SH-SY5Y (cell line): ENCODE measurements around the gene FCRL5.

ENCODE experiments used
- GATA2 ChIP-seq: IDR thresholded peaks from 2 replicates; pipeline ENCODE4 v1.6.1; 2011; ENCODE audit warnings: mild to moderate bottlenecking, low read depth, low read length
- GATA3 ChIP-seq: IDR thresholded peaks from 2 replicates; pipeline ENCODE4 v1.6.1; 2011; ENCODE audit warnings: low read depth, mild to moderate bottlenecking, low read length, moderate library complexity

FCRL5 gene

DNA sequence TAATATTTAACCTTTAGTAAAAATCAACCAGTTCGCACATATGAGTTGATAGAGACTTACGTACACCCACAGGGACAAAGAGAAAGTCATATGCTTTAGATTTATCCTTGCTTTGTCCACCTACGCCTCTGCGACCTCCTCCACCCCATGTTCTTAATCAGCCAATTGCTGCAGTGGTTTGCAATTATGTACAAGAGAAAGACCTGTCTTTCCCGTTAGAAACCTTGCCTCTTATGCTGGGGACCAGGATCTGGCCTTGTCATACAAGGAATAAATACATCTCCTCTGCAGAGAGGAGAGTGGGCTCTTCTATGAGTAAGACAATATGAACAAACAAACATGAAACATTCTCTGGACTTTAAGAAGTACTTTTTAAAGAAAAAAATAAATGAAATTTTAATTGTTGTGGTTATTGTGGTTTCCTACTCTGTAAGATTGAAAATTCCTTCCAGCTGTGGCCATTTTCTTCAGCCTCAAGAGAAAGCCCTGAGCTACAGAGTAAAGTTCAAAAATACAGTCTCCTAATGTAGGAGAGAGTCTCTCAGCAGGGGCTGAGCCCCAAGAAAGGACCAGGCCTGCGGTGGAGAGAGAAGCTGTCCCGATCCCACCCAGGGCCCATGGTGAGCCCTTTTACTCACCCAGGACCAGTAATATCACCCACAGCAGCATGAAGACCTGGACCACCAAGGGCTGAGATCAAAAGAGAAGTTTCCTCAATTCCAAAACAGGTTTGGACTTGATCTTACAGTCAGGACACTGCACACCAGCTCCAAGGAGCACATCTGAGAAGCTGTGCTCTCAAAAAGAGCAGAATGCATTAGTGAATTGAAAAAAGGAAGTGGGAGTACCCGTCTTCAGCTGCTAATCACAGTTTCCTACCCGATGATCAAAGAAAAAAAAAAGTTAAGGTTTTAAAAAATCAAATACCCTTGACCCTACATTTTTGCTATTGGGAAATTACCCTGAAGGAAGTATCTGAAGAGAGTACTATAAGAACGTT is at the start of gene FCRL5:
Gene FCRL5, minus strand, starts transcription at position 822 of the 1,000 bp plus-strand sequence. Its CDS starts 153 bp downstream, at position 669.
- TF ChIP-seq GATA2 (no peak), GATA3 (no peak)

DNA sequence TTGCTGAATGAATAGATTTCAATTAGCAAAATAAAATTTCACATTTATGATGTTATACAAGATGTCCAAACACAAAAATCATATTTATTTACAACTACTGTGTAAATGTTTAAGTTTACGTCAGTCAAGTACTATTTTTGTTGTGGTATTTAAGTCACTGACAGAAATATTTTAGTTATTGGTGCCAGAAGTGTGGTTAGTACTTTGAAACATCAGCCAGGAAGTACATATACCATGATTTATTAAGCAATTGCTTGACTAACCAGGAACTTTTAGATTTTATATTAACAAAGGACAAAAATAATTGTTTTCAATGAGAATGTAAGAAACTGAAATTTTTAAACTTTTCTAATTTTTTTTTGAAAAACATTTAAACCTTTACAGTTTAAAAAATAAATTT is 47.9 kb upstream of the FCRL5 start:
- TF ChIP-seq GATA3, result no peak
- TF ChIP-seq GATA2, result no peak

DNA sequence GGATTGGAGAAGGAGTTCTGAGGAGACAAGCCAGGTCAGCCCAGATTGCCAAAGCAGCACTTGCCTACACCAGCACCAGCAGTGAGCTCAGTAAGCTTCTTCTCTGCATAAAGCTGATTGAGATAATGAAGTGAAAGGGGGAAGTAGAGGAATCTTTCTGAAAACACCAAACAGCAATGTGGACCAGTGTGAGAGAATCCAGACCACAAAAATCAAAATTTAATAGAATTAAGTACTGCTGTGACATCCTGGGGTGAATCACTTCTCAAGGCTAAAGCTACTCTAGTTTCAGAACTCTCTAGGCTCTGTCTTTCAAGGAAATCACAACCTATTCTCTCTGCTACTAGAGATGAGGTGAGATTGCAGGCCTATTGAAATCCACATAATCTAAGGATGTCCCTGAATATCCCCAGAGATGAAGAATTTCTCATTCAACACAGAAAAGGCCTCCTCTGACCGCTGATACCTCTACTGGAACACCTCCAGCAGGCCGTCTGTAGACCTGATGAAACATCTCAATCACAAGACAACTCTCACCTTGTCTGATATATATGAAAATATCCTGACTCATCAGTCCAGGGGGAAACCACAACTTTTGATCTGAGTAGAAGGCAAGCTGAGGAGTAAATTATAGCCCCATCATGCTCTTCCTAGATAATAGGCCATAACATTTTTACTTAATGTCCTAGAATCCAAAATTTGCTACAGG is 45.8 kb upstream of the FCRL5 start, which contains the start of gene FCRL4:
Gene FCRL4, minus strand, starts transcription at position 127 of the 709 bp plus-strand sequence. CDS start 141 bp downstream, outside the sequence.
- TF ChIP-seq GATA3 (no peak), GATA2 (no peak)

DNA sequence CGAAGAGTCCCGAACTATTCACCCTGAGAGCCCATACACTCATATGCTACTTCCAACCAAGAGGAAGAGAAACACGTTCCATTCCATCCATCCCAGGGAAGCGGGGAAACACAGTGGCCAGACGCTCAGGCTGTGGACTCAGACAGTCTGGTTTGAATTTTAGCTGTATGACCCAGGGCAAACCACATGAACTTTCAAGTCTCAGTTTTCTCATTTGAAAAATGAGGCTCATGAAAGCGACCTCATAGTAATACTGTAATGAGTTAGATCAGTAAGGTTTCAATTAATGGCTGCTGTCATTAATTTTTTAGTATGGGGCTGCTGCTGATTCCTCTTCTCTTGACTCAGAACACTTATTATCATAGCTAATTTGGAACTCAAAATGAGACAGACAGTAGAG is 44.1 kb upstream of the FCRL5 start:
- no peak for TF ChIP-seq GATA3
- no peak for TF ChIP-seq GATA2

DNA sequence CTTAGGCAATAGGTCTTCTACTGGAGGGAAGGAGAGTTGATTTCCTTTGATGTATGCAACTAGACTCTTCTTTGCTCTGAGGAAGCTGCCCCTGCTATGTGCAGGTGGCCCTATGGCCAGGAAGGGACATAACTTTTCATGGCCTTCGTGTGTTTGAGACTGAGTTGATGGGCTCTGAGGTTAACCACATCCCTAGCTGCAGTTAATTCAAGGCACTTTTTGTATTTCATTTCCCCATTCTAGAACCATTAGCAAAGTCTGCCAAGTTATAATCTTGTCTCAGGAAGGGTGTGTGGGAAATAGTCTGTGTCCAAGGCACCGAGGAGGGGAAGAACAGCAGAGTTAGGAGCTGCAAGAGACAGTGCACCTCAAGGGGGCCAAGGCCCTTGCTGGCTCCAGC is 43.0 kb upstream of the FCRL5 start:
- TF ChIP-seq GATA3 (no peak), GATA2 (no peak)

DNA sequence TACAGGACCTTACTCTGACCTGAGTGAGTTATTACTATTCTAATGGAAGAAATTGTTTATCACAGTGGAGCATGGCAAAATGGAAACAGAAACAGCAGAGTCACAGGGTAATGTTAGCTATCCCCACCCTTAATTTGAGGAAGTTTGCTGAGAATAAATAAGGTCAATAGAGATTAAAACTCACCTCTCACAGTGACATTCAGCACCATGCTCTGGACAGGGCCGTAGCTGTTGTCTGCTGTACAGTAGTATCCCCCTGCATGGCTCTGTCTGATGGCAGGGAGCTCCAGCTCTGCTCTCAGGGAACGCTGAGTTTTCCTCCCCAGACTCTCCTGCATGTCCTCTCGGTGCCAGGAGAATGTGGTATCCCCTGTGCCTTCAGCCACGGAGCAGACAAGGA is 33.7 kb upstream of the FCRL5 start:
- no peak for TF ChIP-seq GATA2
- TF ChIP-seq GATA3, result no peak

DNA sequence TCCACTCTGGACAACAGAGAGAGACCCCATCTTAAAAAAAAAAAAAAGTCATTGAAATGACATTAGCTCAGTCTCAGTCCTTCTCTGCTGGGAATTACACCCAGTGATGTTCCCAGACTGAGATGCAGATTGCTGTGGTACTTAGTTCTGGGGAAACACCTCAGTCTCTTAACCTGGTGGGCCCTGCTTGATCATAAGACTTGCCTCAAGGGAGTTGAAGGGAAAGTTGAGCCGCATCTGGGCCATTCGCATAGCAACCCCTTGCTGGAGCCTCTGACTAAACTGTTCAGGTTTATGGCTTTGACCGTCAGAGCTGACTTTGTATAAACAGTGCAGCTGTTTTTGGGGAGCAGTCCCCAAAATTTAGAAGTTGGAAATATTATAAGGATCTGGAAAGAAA is 32.2 kb upstream of the FCRL5 start:
- TF ChIP-seq GATA3 (no peak), GATA2 (no peak)

DNA sequence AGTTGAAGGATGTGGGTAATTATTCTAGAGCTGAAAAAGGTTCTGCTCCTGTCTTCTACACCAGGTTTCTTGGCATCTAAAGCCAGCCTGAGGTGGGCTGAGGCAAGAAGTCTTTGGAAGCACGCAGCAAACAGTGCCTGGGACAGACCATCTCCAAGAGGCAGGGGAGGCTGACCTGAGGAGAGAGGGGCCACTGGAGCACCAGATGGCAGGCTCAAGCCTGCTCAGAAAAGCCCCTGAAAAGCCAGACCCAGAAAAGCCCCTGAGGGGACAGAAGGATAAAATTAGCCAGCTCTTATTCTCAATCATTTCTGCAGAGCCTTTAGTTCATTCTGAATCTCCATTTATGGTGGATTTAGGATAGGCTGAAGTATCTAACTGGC is 28.5 kb upstream of the FCRL5 start:
- TF ChIP-seq GATA3, result no peak
- TF ChIP-seq GATA2, result no peak

DNA sequence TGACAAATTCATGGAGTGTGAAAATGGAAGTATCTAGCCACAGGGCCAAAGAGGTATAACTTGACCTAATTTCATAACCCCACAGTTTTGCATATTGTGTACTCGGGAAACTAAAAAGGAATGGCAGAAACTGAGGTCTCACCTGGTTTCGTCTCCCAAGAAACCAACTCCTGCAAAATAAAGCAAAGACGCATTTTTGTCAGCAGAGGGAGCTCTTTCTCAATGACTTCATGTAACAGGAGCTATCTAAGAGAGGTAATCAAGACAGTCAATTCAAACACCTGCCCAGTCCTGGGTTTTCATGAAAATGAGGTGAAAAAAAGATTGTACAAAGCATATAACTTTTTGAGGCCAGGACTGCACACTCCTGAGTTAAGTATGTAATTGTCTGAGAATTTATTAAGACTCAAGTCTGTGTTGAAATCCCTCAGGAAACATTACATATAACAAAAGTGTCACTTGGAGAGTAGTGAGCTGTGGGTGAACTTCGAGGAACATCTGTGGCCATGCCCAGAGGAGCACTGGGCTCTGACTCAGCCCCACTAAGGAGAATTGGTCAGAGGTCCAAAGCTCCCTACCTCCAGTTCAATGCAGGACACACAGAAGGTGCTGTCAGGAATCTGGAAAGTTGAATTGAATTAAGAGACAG is 28.0 kb upstream of the FCRL5 start:
- TF ChIP-seq GATA2 (no peak), GATA3 (no peak)

DNA sequence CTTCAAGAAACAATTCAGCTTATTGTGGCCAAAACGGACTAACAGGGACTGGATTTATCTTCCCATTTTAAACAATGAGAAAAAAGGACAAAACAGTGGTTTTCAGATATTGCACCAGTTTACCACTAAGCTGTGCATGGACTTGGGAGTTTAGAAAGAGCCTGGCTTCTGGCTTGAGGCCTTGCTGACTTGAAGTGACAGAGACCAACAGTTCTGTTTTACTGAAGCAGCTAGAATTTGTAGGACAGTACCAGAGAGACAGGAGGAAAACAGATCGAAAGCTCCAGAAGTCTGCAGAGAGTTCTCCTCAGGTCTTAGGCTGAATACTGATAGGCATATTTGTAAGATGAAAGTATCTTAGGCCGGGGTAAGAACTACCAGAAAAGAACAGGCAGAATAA is 25.1 kb upstream of the FCRL5 start:
- no peak for TF ChIP-seq GATA2
- no peak for TF ChIP-seq GATA3

DNA sequence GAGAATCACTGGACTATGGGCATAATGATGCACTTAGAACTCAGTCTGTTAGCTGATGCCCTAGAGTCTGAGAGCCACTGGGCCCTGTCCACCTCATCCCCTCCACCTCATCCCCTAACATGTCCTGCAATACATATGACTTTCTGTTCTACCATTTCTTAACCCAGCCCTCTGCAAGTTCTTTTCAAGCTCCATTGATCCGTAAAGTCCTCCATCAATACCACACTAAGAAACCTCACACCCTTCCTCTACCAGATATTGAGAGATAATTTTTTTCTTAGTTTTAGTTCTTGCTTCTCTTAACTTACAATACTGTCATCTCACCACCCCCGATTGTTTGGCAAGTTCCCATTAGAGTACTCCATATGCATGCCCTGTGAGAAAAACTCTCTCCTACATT is 23.4 kb upstream of the FCRL5 start:
- no peak for TF ChIP-seq GATA2
- no peak for TF ChIP-seq GATA3

DNA sequence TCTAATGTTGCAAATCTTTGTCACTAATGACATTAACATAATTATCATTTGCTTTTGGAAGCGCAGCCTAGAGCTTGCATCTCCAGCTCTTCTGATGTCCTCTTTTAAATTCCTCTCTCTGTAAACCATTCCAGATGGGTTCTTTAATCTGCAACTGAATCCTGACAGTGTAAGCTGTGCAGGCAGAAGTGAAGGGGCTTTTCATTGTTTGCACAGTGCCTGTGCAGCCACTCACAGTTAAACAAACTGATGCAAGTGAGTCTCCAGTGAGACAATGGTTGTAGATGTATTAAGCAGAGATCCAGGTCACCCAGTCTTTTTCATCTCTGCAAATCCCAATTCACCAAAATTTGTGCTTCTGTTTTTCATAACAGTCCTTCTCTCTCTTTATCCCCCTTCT is 22.5 kb upstream of the FCRL5 start:
- TF ChIP-seq GATA2, result no peak
- TF ChIP-seq GATA3, result no peak

DNA sequence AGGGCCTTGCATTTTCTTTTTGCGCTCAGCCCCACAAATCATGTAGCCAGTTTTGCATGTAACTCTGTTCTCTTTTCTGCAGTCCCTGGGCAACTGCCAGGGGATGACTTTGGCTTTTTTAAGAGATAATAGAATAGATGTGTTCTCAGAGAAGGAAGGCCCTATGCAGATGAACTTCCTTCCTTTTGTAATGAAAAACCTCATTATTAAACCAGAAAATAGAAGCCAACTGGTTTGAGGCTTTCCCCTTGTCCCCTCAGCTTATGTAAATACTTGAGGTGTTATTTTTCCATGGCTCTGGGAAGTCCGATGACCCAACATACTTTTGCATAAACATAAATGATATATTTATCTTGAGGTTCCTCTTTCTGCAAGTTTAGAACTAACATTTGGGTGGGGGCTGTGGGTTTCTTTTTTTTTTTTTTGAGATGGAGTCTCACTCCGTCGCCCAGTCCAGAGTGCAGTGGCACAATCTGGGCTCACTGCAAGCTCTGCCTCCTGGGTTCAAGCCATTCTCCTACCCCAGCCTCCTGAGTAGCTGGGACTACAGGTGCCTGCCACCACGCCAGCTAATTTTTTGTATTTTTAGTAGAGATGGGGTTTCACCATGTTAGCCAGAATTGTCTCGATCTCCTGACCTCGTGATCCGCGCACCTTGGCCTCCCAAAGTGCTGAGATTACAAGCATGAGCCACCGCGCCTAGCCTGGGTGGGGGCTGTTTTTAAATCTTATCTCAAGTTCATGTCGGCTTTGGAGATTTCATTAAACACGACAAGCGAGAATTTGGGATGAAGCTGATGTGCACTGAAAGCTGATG is 14.4 kb upstream of the FCRL5 start:
- TF ChIP-seq GATA2, result no peak
- TF ChIP-seq GATA3, result no peak

DNA sequence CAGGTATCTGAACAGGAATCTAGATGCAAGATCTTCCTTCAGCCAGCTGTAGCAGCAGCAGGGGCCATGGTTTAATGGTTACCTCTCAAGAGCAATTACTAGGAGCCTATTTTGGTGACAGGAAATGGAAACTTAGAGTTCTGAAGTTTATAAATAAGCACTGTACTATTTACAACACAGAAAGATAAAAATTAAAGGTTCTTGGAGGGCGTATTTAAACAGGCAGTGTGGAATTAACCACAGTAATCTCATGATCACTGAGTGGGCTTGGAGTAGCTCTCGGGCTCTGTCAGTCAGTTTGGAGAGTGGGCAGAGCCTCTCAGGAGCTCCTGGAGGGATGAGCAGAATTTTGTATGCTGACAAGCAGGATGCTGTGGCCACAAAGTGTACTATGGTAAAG is 10.2 kb upstream of the FCRL5 start:
- no peak for TF ChIP-seq GATA2
- no peak for TF ChIP-seq GATA3
